Breast epithelium (tissue), 3 donors: Measurements from ENCODE around the gene AGBL1.

ENCODE experiments used
- POLR2AphosphoS5 ChIP-seq, 3 donors: sonication (generic); formaldehyde crosslinking; IDR thresholded peaks; one replicate each; pipeline ENCODE4 v1.6.1; 2017; ENCODE audit warnings: antibody characterized with exemption in 3 of 3
- TF ChIP-seq, protein P1 (sequence below), 3 donors: fragments of 450-650 bp; IDR thresholded peaks; one replicate each; pipeline ENCODE4 v1.5.1; 2016 to 2017; ENCODE audit warnings: antibody characterized with exemption in 3 of 3, mild to moderate bottlenecking in 3 of 3, moderate library complexity in 3 of 3

GRCh38 chr15:86776145-86776544 is 696.5 kb downstream of the AGBL1 start:
- TF ChIP-seq, protein P1, sequence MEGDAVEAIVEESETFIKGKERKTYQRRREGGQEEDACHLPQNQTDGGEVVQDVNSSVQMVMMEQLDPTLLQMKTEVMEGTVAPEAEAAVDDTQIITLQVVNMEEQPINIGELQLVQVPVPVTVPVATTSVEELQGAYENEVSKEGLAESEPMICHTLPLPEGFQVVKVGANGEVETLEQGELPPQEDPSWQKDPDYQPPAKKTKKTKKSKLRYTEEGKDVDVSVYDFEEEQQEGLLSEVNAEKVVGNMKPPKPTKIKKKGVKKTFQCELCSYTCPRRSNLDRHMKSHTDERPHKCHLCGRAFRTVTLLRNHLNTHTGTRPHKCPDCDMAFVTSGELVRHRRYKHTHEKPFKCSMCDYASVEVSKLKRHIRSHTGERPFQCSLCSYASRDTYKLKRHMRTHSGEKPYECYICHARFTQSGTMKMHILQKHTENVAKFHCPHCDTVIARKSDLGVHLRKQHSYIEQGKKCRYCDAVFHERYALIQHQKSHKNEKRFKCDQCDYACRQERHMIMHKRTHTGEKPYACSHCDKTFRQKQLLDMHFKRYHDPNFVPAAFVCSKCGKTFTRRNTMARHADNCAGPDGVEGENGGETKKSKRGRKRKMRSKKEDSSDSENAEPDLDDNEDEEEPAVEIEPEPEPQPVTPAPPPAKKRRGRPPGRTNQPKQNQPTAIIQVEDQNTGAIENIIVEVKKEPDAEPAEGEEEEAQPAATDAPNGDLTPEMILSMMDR (IDR thresholded peaks at IDR 0.05) = no peak
- no peak for TF ChIP-seq POLR2AphosphoS5 (IDR thresholded peaks at IDR 0.05)
